GM12874 (cell line): ENCODE results near the gene PLEKHH1.

Experiments
- TF ChIP-seq, protein P1 (sequence below): IDR thresholded peaks from 2 replicates; pipeline ENCODE4 v1.5.1; 2011; ENCODE audit warnings: low read depth, mild to moderate bottlenecking, control low read depth, low read length, moderate library complexity; ENCODE audit not compliant: insufficient read depth

Gene PLEKHH1

DNA sequence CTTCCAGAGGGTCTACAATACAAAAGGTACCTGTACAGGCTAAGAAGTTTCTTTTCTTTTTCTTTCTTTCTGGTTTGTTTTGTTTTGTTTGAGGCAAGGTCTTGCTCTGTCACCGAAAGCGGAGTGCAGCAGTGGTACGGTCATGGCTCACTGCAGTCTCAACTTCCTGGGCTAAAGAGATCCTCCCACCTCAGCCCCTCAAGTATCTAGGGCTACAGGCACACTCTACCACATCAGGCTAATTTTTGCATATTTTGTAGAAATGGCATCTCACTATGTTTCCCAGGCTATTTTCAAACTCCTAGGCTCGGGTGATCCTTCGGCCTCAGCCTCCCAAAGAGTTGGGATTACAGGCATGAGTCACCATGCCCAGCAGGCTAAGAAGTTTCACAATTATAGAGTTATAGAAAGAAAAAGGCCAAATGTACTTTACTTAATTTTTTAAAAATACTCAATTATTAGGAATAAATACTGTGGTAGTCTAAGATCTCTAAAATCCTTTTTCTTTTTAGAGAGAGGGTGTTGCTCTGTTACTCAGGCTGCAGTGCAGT, 70.0 kb downstream of the PLEKHH1 start:
- TF ChIP-seq, protein P1, sequence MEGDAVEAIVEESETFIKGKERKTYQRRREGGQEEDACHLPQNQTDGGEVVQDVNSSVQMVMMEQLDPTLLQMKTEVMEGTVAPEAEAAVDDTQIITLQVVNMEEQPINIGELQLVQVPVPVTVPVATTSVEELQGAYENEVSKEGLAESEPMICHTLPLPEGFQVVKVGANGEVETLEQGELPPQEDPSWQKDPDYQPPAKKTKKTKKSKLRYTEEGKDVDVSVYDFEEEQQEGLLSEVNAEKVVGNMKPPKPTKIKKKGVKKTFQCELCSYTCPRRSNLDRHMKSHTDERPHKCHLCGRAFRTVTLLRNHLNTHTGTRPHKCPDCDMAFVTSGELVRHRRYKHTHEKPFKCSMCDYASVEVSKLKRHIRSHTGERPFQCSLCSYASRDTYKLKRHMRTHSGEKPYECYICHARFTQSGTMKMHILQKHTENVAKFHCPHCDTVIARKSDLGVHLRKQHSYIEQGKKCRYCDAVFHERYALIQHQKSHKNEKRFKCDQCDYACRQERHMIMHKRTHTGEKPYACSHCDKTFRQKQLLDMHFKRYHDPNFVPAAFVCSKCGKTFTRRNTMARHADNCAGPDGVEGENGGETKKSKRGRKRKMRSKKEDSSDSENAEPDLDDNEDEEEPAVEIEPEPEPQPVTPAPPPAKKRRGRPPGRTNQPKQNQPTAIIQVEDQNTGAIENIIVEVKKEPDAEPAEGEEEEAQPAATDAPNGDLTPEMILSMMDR, result no peak

DNA sequence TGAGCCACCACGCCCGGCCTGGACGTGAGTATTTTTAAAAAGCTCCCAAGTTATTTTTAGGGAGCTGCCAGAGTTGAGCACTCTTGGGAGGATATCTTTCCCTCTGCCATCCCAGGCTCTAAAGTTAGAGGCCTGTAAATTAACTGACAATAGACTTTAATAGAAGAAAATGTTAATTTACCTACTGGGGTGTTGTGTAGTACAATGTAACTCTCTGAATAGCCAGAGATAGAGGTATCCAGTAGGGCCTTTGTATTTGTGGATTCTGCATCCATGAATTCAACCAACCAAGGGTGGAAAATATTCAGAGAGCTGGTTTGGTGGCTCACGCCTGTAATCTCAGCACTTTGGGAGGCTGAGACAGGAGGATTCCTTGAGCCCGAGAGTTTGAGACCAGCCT, 74.6 kb downstream of the PLEKHH1 start:
- TF ChIP-seq, protein P1, result no peak

DNA sequence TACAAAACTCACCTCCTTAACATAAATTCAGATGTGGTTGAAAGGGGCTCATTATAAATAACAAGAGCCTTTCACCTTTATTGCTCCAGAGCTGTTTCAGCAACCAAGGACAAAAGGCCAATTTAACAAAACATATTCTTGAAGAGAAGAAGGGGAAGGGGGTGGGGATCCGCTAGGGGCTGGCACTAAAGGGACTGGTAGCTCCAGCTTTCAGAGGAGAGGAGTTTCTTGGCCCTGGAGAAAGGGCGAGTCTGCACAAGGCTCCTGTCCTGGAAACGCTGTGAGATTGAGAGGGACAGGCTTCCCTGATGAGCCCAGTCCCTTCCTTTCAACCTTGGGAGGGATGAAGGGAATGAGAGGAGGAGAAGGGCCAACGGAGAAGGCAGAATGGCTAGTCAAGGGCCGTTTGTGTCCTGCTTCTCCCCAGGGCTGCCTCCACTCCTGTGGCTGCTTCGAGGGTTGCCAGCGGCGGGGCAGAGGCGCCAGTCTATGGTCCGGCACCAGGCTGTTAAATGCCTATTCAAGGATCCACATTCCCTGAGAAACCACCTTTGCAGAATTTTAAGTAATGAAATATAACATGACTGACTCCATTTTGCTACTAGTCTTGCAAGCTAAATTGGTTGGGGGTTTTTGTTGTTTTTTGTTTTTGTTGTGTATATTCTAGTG, 76.7 kb downstream of the PLEKHH1 start:
- TF ChIP-seq, protein P1, result no peak

DNA sequence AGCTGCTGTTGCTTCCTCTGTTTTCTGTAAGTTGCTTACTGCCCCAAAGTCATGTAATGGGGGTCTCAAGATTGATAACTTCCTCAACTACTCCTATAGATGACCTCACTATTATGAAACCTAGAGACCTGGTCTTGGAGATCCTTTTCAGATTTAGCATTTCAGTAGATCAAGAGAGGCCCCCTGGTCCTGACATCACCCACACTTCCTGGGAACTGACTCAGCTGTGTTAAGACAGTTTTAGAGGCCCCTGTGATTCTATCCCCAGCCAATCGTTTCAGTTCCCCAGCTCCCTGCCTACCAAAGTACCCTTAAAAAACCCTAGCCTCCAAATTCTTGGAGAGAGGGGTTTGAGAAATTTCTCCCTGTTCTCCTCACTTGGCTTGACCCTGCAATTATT, 77.4 kb downstream of the PLEKHH1 start:
- TF ChIP-seq, protein P1, result no peak

DNA sequence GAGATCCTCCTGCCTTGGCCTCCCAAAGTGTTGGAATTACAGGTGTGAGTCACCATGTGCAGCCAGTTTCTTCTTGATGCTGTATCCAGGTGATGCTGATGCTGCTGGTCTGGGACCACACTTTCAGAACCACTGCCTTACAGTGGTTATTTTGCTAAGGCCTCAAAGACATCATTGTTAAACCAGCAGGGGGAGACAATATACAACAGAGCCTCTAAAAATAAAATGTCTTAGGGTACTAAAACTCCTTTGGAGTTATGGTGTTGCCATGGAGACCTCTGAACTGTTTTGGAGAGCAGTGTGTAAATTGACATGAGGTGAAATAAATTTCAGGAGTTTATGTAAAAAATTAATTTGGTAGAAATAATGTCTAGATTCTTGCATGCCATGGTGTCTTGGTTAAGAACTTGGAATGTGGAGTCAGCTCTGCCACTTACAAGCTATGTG, 85.5 kb downstream of the PLEKHH1 start:
- TF ChIP-seq, protein P1, result peak; percentile 57

DNA sequence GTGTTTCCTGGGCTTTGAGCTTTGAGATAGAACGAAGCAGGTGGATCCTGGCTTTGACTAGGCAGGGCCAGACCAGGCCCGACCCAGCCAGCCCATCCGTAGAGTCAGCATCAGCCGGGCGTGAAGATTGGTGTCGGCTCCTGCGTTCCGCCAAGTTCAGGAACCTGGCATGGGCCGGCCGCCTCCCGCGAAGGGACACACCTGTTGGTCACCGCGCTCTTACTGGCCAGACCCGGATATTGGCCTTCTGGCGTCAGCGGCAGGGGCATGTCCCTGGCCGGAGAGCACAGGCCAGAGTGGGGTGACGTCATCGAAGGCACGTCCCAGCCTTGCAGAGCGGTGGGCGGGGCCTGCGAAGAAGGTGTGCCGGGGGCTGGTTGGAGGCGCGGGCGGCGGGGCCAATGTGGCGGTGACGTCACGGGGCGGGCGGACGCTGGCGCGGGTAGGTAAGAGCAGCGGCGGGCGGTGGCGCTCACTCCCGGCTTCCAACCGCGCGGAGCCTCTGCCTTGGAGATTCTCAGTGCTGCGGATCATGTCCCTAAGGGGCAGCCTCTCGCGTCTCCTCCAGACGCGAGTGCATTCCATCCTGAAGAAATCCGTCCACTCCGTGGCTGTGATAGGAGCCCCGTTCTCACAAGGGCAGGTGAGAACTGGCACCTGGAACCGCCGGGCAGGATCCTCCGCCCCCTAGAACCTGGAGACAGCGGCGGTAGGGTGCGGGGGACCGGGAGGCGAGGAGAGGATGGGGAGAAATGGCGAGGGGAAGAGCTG, 86.5 kb downstream of the PLEKHH1 start, which contains the start of gene ARG2:
Gene ARG2, plus strand, starts transcription at position 475 of the 771 bp plus-strand sequence. Its CDS starts 58 bp downstream, at position 533.
- TF ChIP-seq, protein P1, result 0 out of 2 replicates have a peak, but pooled peaks have one; percentile 2

DNA sequence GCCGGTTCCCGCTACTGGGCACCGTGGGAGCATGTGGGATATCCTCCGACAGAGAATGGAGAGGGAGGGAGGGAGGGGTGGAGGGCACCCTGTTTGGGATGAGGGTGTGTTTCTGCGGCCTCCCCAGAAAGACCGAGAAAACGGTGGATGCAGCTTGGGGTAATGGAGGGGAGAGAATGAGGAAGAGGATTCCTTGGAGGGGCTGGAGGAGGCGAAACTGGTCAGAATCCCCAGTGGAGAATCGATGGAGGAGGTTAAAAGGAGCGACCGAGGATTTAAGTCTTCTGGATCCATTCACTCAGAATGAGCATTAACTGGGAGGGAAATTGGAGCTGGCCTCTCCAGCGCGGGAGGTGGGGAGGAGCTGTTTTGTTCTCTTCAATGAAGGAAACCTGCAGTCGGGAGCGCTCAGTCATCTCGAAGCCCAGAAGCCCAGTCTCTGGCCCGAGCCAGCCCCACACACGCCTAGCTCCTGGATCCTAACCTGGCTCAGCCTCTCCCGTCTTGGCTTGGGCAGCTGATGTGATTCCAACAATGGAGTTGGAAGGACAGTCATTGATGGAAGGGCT, 87.2 kb downstream of the PLEKHH1 start:
- TF ChIP-seq, protein P1, result no peak
